Ovary (tissue), 9 donors: ENCODE data around the gene CROCC2. TPM values are rescaled to one million over a fixed set of nuclear protein-coding genes. Genes with fewer than 3 reads are reported as not detected.

Experiments
- DNase-seq, 5 donors: peaks; one replicate each; pipeline ENCODE4 v3.0.0-alpha.2; 2019 to 2020
- H3K27ac ChIP-seq, 2 donors: fragments of 200-600 bp; one replicate each; pipeline versions ENCODE4 v1.5.1 to v1.8.0; 2019 to 2022
- H3K27me3 ChIP-seq: fragments of 200-600 bp; one replicate; pipeline ENCODE4 v1.8.0; 2022
- H3K36me3 ChIP-seq: fragments of 200-600 bp; sonication (generic); one replicate; pipeline ENCODE4 v1.5.1; 2019
- H3K4me1 ChIP-seq: one replicate; pipeline ENCODE4 v1.8.1; 2013; ENCODE audit warnings: mild to moderate bottlenecking, moderate library complexity; ENCODE audit not compliant: insufficient read depth
- H3K4me3 ChIP-seq: fragments of 200-600 bp; sonication (generic); one replicate; pipeline ENCODE4 v1.5.1; 2017
- H3K9me3 ChIP-seq, 2 donors: fragments of 200-600 bp in 1 of 2; sonication (generic) in 1 of 2; one replicate each; pipeline versions ENCODE4 v1.5.1 to v1.8.1; 2013 to 2019; ENCODE audit warnings: mild to moderate bottlenecking in 1 of 2, moderate library complexity in 1 of 2
- CTCF ChIP-seq, 3 donors: fragments of 450-650 bp in 2 of 3; fragments of 200-600 bp in 1 of 3; IDR thresholded peaks; one replicate each; pipeline versions ENCODE4 v1.5.1 to v1.8.0; 2016 to 2022; ENCODE audit warnings: antibody characterized with exemption in 3 of 3, mild to moderate bottlenecking in 1 of 3
- EP300 ChIP-seq: sonication (generic); formaldehyde crosslinking; IDR thresholded peaks from one replicate; pipeline ENCODE4 v1.6.1; 2017; ENCODE audit warnings: antibody characterized with exemption
- POLR2A ChIP-seq: fragments of 450-650 bp; IDR thresholded peaks from one replicate; pipeline ENCODE4 v1.6.1; 2017; ENCODE audit warnings: antibody characterized with exemption, mild to moderate bottlenecking, moderate library complexity
- WGBS, 3 donors: extraction: QIAGEN DNeasy Blood & Tissue Kit in 1 of 3; methylation state at CpG; one replicate each; pipeline versions ENCODE4 v1.1.5 to v1.1.7; 2013 to 2017; 5-methylcytosine and 5-hydroxymethylcytosine counted together
- intact Hi-C, 4 donors: fragments of 100-400 bp; cut with DNase I; formaldehyde crosslinking; loops; one replicate each; pipeline versions ENCODE4 v1.11.0 to v1.15.1; 2022 to 2023
- polyA plus RNA-seq, 2 donors: library from polyadenylated mRNA; stranded (reverse); fragments of 200-250 nt in 1 of 2; fragments of 350-450 nt in 1 of 2; fragmentation: Illumina TruSeq in 1 of 2; extraction: RNeasy Lipid Tissue Mini Kit (QIAGEN cat#74804) in 1 of 2; gene quantifications; one replicate each; pipeline ENCODE4 v1.2.3, GENCODE V29; 2013 to 2014
- total RNA-seq, 7 donors: library from RNA; depleted of rRNA in 2 of 7; stranded (reverse); fragments of >200 nt in 2 of 7; fragmentation: NEBNext Ultra II Directional in 3 of 7; extraction: Animal tissue kit (Norgen Biotek cat#: 25700) in 3 of 7; gene quantifications; one replicate each; pipeline versions ENCODE4 v1.1.0 to v1.2.4, GENCODE V29; 2016 to 2023
- donor health status: DM: no; HTN: no; CAD: no; lungs with moderate emphysema.
- donor health status: DM: no; HTN: no; CAD: no.
- donor health status: Bipolar disorder and iron deficiency.
- donor health status: DM: yes; HTN: yes; CAD: no.
- donor health status: DM: no; HTN: no; CAD: no.
- donor health status: DM: yes; HTN: yes; CAD: no.

Gene CROCC2
- total and polyA plus RNA-seq, 9 donors = 0.15 to 6.1 (median 1.5) TPM; not detected in 1

GRCh38 chr2:240955306-240956170 lies 49.4 kb downstream of the CROCC2 start:
- intact Hi-C loops = loop anchor here in 1 of 4 donors (5.0 kb wide), 1 partner anchor 38 kb away; no protein-coding TSS in a partner anchor
- no peak for TF ChIP-seq CTCF (IDR thresholded peaks at IDR 0.05)
- TF ChIP-seq POLR2A = no peak
- no peak for TF ChIP-seq EP300
- Histone ChIP-seq H3K36me3 (no peaks in the 10 kb centered on the region), H3K4me1 (peaks cover 16% of the 10 kb centered on the region), H3K27ac (no peak overlapping the region), H3K4me3 (no peak overlapping the region), H3K9me3 (no peaks in the 10 kb centered on the region), H3K27me3 (no peaks in the 10 kb centered on the region)
- WGBS, 3 donors = 87 to 96% (median 91%) methylated on average over 16 to 17 of the region's 17 CpGs
- DNase-seq = peak in 3 of 5 donors; percentile 17 to 42 (median 32)

GRCh38 chr2:240956171-240956934 lies 50.2 kb downstream of the CROCC2 start:
- Histone ChIP-seq H3K9me3 (no peaks in the 10 kb centered on the region), H3K36me3 (no peaks in the 10 kb centered on the region), H3K4me3 (no peak overlapping the region), H3K27ac (no peak overlapping the region), H3K27me3 (no peaks in the 10 kb centered on the region), H3K4me1 (peaks cover 20% of the 10 kb centered on the region)
- TF ChIP-seq POLR2A = no peak
- TF ChIP-seq CTCF (IDR thresholded peaks at IDR 0.05) = no peak
- no peak for TF ChIP-seq EP300
- peak; percentile 26 to 58 (median 32) for DNase-seq
- intact Hi-C loops = loop anchor here in 1 of 4 donors (5.0 kb wide), 1 partner anchor 39 kb away; no protein-coding TSS in a partner anchor
- 52 to 62% (median 54%) methylated on average over 16 of the region's 16 CpGs for WGBS, 3 donors

- 92 to 98% (median 95%) methylated on average over 32 of the region's 32 CpGs for WGBS, 3 donors
- peaks cover 26% of the 10 kb centered on the region for H3K4me1 ChIP-seq
- H3K27me3 ChIP-seq = no peaks in the 10 kb centered on the region
- DNase-seq = peak in 3 of 5 donors; percentile 17 to 41 (median 33)
- H3K27ac ChIP-seq = no peak overlapping the region
- no peaks in the 10 kb centered on the region for H3K9me3 ChIP-seq
- TF ChIP-seq EP300 (no peak), POLR2A (no peak), CTCF (IDR thresholded peaks at IDR 0.05) (no peak)
- H3K4me3 ChIP-seq = no peak overlapping the region
- H3K36me3 ChIP-seq = no peaks in the 10 kb centered on the region
- intact Hi-C loops = loop anchor here in 1 of 4 donors (5.0 kb wide), 1 partner anchor 40 kb away; no protein-coding TSS in a partner anchor
Observed at GRCh38 chr2:240956935-240957655, 51.0 kb downstream of the CROCC2 start.
